ENCODE data around the gene SLC27A3. TPM values are rescaled to one million over a fixed set of nuclear protein-coding genes. Genes with fewer than 3 reads are reported as not detected.

The SLC27A3 gene
- total RNA-seq, 6 donors from 2014 or later = 92.8 to 272 (median 167) TPM

DNA sequence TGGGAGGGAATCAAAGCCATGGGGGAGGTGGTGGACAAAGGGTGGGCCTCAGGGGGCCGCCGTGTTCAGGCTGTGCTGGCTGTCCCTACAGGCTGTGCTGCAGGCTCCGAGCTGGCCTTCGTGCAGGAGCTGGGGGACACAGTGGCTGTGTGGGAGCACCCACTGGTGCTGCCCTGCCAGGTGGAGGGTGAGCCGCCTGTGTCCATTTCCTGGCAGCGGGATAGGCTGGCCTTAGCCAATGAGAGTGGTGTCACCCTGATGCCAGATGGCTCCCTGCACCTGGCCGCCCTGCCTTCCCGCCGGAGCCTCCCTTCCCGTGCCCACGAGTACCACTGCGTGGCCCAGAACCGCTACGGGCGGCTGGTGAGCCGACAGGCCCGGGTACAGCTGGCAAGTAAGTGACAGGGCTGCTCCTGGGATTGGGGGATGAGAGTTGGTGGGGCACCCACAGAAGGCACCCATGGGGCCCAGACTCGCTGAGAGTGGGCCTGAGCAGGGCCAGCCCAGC, 20.2 kb downstream of the SLC27A3 start:
- ATAC-seq (ENCODE audit: low FRiP score in 2 of 2) (no peak), DNase-seq (peak in 1 of 2 donors; percentile 76)
- 84% methylated on average over 6 to 16 of the region's 18 CpGs for WGBS, 2 donors
- TF ChIP-seq POLR2A (IDR thresholded peaks at IDR 0.05) (no peak), CTCF (IDR thresholded peaks at IDR 0.05) (no peak), EP300 (IDR thresholded peaks at IDR 0.05) (no peak), POLR2AphosphoS5 (IDR thresholded peaks at IDR 0.05) (no peak)
- no peaks in the 10 kb centered on the region for H3K27me3 ChIP-seq
- no peak overlapping the region for H3K27ac ChIP-seq
- H3K36me3 ChIP-seq = peaks cover 0 to 9% (median 0%) of the 10 kb centered on the region in 4 donors
- no peak overlapping the region for H3K4me3 ChIP-seq
- no peaks in the 10 kb centered on the region for H3K9me3 ChIP-seq
- peaks cover 6 to 17% (median 12%) of the 10 kb centered on the region in 4 donors for H3K4me1 ChIP-seq

GRCh38 chr1:153795934-153796785, 21.0 kb downstream of the SLC27A3 start:
- no peak overlapping the region for H3K4me3 ChIP-seq
- TF ChIP-seq CTCF (IDR thresholded peaks at IDR 0.05) (no peak), POLR2A (IDR thresholded peaks at IDR 0.05) (no peak), POLR2AphosphoS5 (IDR thresholded peaks at IDR 0.05) (no peak), EP300 (IDR thresholded peaks at IDR 0.05) (no peak)
- H3K9me3 ChIP-seq = no peaks in the 10 kb centered on the region
- 73 to 93% methylated on average over 1 to 9 of the region's 9 CpGs for WGBS, 2 donors
- no peak overlapping the region for H3K27ac ChIP-seq
- H3K27me3 ChIP-seq = no peaks in the 10 kb centered on the region
- DNase-seq (no peak), ATAC-seq (ENCODE audit: low FRiP score in 2 of 2) (no peak)
- peaks cover 0 to 9% (median 0%) of the 10 kb centered on the region in 4 donors for H3K36me3 ChIP-seq
- H3K4me1 ChIP-seq = peaks cover 4 to 12% (median 8%) of the 10 kb centered on the region in 4 donors

GRCh38 chr1:153796786-153797659, 21.8 kb downstream of the SLC27A3 start:
- no peak overlapping the region for H3K4me3 ChIP-seq
- peaks cover 2 to 5% (median 4%) of the 10 kb centered on the region in 4 donors for H3K4me1 ChIP-seq
- no peaks in the 10 kb centered on the region for H3K27me3 ChIP-seq
- TF ChIP-seq EP300 (IDR thresholded peaks at IDR 0.05) = no peak
- TF ChIP-seq CTCF (IDR thresholded peaks at IDR 0.05) = peak; percentile 84 to 93 (median 88)
- no peak for TF ChIP-seq POLR2A (IDR thresholded peaks at IDR 0.05)
- WGBS, 2 donors = 59 to 65% methylated on average over 26 of the region's 26 CpGs
- H3K36me3 ChIP-seq = peaks cover 0 to 14% (median 0%) of the 10 kb centered on the region in 4 donors
- ATAC-seq (ENCODE audit: low FRiP score in 2 of 2) (peak; percentile 71 to 73), DNase-seq (peak in 1 of 2 donors; percentile 87)
- H3K27ac ChIP-seq = no peak overlapping the region
- H3K9me3 ChIP-seq = no peaks in the 10 kb centered on the region

DNA sequence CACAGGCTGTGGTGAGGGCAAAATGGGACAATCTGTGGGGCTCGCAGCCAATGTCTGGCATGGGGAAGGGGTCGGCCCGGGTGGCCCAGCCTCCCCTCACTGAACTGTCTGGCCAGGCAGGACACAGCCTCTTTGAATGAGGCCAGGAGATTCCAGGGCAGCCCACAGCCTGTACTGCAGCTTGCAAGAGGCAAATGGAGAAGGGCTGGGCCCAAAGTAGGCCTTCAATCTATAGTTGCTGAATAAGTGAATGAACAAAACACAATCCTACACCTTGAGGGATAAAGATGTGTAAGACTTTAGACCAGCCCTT, 23.2 kb downstream of the SLC27A3 start:
- no peak overlapping the region for H3K27ac ChIP-seq
- DNase-seq (no peak), ATAC-seq (ENCODE audit: low FRiP score in 2 of 2) (no peak)
- H3K9me3 ChIP-seq = no peaks in the 10 kb centered on the region
- H3K36me3 ChIP-seq = peaks cover 0 to 14% (median 0%) of the 10 kb centered on the region in 4 donors
- no peak for TF ChIP-seq EP300 (IDR thresholded peaks at IDR 0.05)
- TF ChIP-seq POLR2A (IDR thresholded peaks at IDR 0.05) = no peak
- TF ChIP-seq CTCF (IDR thresholded peaks at IDR 0.05) = no peak
- TF ChIP-seq POLR2AphosphoS5 (IDR thresholded peaks at IDR 0.05) = no peak
- peaks cover 7 to 11% (median 8%) of the 10 kb centered on the region in 4 donors for H3K4me1 ChIP-seq
- no peaks in the 10 kb centered on the region for H3K27me3 ChIP-seq
- no peak overlapping the region for H3K4me3 ChIP-seq
- WGBS, 2 donors = 70% methylated on average over 3 of the region's 3 CpGs; no CpG with 5 or more reads in 1 of the 2 donors

Data from upper lobe of left lung (tissue), 6 donors.